IMR-90 (cell line): ENCODE data around the gene LYZL2. TPM values are rescaled to one million over a fixed set of nuclear protein-coding genes. Genes with fewer than 3 reads are reported as not detected.
"Not testable (repeated sequence)": the region's sequence is repeated elsewhere in the genome, so short reads cannot be mapped to it uniquely, and the experiment has no call there.

ENCODE experiments used
- ATAC-seq: fragments of 200-7000 bp; cut with Tn5 transposase; 2 replicates; pipeline ENCODE4 v1.9.1; 2020; ENCODE audit warnings: low read depth, mild to moderate bottlenecking, moderate library complexity
- BruUV-seq: library from RNA; stranded (reverse); fragments of 400-500 nt; replicated peaks from 2 replicates; lab custom pipeline; 2021; lab: Mats Ljungman, UMichigan
- CTCF ChIA-PET: fragments of 300-600 bp; formaldehyde crosslinking; extraction: SDS; loops from one replicate; lab custom pipeline; 2021; ENCODE audit warnings: antibody characterized with exemption; lab: Yijun Ruan, JAX
- POLR2A ChIA-PET: fragments of 300-600 bp; sonication (Branson Sonifier 250); formaldehyde crosslinking; loops from one replicate; lab custom pipeline; 2022; ENCODE audit warnings: antibody characterized with exemption; ENCODE audit not compliant: unreplicated experiment; lab: Charles Lee
- DNase-seq: peaks from one replicate; pipeline ENCODE4 v3.0.0; 2013
- H2AFZ ChIP-seq: replicated peaks from 2 replicates; pipeline ENCODE3; 2013; ENCODE audit warnings: low read length, mild to moderate bottlenecking; ENCODE audit not compliant: poor library complexity
- H2AK5ac ChIP-seq: 2 replicates; pipeline ENCODE4 v1.6.1; 2013; ENCODE audit warnings: low read depth, low read length, inconsistent platforms
- H2AK9ac ChIP-seq: replicated peaks from 2 replicates; pipeline ENCODE3; 2013; ENCODE audit warnings: mild to moderate bottlenecking, low read depth, low read length, moderate library complexity; ENCODE audit not compliant: poor library complexity
- H2BK120ac ChIP-seq: 2 replicates; pipeline ENCODE4 v1.6.1; 2013; ENCODE audit warnings: low read depth, low read length, inconsistent platforms
- H2BK15ac ChIP-seq: 3 replicates; pipeline ENCODE4 v1.6.1; 2013; ENCODE audit warnings: low read depth, low read length, inconsistent platforms
- H2BK20ac ChIP-seq: 2 replicates; pipeline ENCODE4 v1.6.1; 2013; ENCODE audit warnings: low read depth, mild to moderate bottlenecking, inconsistent platforms, low read length, moderate library complexity
- H2BK5ac ChIP-seq: 2 replicates; pipeline ENCODE4 v1.6.1; 2013; ENCODE audit warnings: mild to moderate bottlenecking, low read depth, low read length, inconsistent platforms; ENCODE audit not compliant: poor library complexity, severe bottlenecking
- H3K14ac ChIP-seq: replicated peaks from 2 replicates; pipeline ENCODE4 v1.6.1; 2013; ENCODE audit warnings: low read depth, low read length, inconsistent platforms
- H3K18ac ChIP-seq: 2 replicates; pipeline ENCODE4 v1.6.1; 2013; ENCODE audit warnings: low read depth, low read length, control low read depth
- H3K23ac ChIP-seq: 2 replicates; pipeline ENCODE4 v1.6.1; 2013; ENCODE audit warnings: low read depth, low read length, inconsistent platforms
- H3K27ac ChIP-seq: 2 replicates; pipeline ENCODE4 v1.5.1; 2013; ENCODE audit warnings: mild to moderate bottlenecking, control low read depth, low read length; ENCODE audit not compliant: insufficient read depth
- H3K27me3 ChIP-seq: 2 replicates; pipeline ENCODE4 v1.6.1; 2013; ENCODE audit warnings: low read length; ENCODE audit not compliant: control insufficient read depth, insufficient read depth
- H3K36me3 ChIP-seq: 2 replicates; pipeline ENCODE4 v1.6.1; 2013; ENCODE audit warnings: low read length, mixed read lengths; ENCODE audit not compliant: control insufficient read depth, insufficient read depth
- H3K4ac ChIP-seq: 2 replicates; pipeline ENCODE4 v1.6.1; 2013; ENCODE audit warnings: low read depth, low read length, inconsistent platforms
- H3K4me1 ChIP-seq: 2 replicates; pipeline ENCODE4 v1.6.1; 2013; ENCODE audit warnings: low read length, mixed read lengths; ENCODE audit not compliant: control insufficient read depth, insufficient read depth
- H3K4me2 ChIP-seq: 2 replicates; pipeline ENCODE4 v1.6.1; 2013; ENCODE audit warnings: low read depth, mild to moderate bottlenecking, control low read depth, low read length, moderate library complexity
- H3K4me3 ChIP-seq: 2 replicates; pipeline ENCODE4 v1.5.1; 2013; ENCODE audit warnings: low read depth, mild to moderate bottlenecking, control low read depth, low read length, moderate library complexity; ENCODE audit not compliant: insufficient read depth
- H3K56ac ChIP-seq: 2 replicates; pipeline ENCODE4 v1.6.1; 2013; ENCODE audit warnings: low read length, inconsistent platforms; ENCODE audit not compliant: insufficient read depth; ENCODE audit errors: extremely low read depth
- H3K79me1 ChIP-seq, 2 experiments: 2 replicates each; pipeline ENCODE4 v1.6.1; 2013; ENCODE audit warnings: low read length in 2 of 2, inconsistent platforms in 1 of 2, low read depth in 1 of 2
- H3K9ac ChIP-seq: 2 replicates; pipeline ENCODE4 v1.6.1; 2013; ENCODE audit warnings: low read depth, low read length, control low read depth
- H3K9me1 ChIP-seq: 2 replicates; pipeline ENCODE4 v1.6.1; 2013; ENCODE audit warnings: low read length, inconsistent platforms; ENCODE audit not compliant: insufficient read depth
- H3K9me3 ChIP-seq: 2 replicates; pipeline ENCODE4 v1.6.1; 2013; ENCODE audit warnings: low read length; ENCODE audit not compliant: control insufficient read depth, insufficient read depth
- H4K20me1 ChIP-seq: 2 replicates; pipeline ENCODE4 v1.6.1; 2013; ENCODE audit warnings: low read length, inconsistent platforms; ENCODE audit not compliant: insufficient read depth
- H4K5ac ChIP-seq: 2 replicates; pipeline ENCODE4 v1.6.1; 2013; ENCODE audit warnings: mild to moderate bottlenecking, low read depth, low read length, control low read depth
- H4K8ac ChIP-seq, 2 experiments: 2 replicates each; pipeline ENCODE4 v1.6.1; 2013; ENCODE audit warnings: low read depth in 2 of 2, low read length in 2 of 2, control low read depth in 1 of 2, inconsistent platforms in 1 of 2
- H4K91ac ChIP-seq: 2 replicates; pipeline ENCODE4 v1.6.1; 2013; ENCODE audit warnings: low read depth, low read length, inconsistent platforms; ENCODE audit not compliant: insufficient read depth
- WGBS, 2 experiments: methylation state at CpG; one replicate each; pipeline versions ENCODE4 v1.1.5 to v1.1.7; 2013; ENCODE audit warnings: missing lambda C conversion rate in 2 of 2; ENCODE audit not compliant: insufficient read length in 1 of 2; ENCODE audit errors: extremely low coverage in 2 of 2; 5-methylcytosine and 5-hydroxymethylcytosine counted together
- dilution Hi-C: fragments of 300-500 bp; cut with HindIII; formaldehyde crosslinking; loops from one replicate; pipeline ENCODE4 v1.14.3; 2018; ENCODE audit warnings: low sequenced_read_pairs; ENCODE audit not compliant: unreplicated experiment
- in situ Hi-C: fragments of 300-500 bp; cut with MboI; formaldehyde crosslinking; loops from 3 replicates; pipeline ENCODE4 v1.14.3; 2019; ENCODE audit warnings: low sequenced_read_pairs, inconsistent platforms, mixed read lengths
- intact Hi-C: fragments of 100-400 bp; cut with micrococcal nuclease; formaldehyde crosslinking; loops from 2 replicates; pipeline ENCODE4 v1.10.0; 2022
- polyA plus RNA-seq, 3 experiments: library from polyadenylated mRNA; depleted of rRNA; stranded (reverse); fragments of >200 nt; gene quantifications; 2 replicates each; pipeline ENCODE4 v1.2.3, GENCODE V29; 2012; ENCODE audit warnings: low replicate concordance in 1 of 3
- total RNA-seq: library from RNA; depleted of rRNA; stranded (reverse); fragments of >200 nt; gene quantifications from 2 replicates; pipeline ENCODE4 v1.2.3, GENCODE V29; 2012

LYZL2 gene
- total and polyA plus RNA-seq, 2 of the 4 experiments (the other 2 are of a cell fraction): not detected

DNA sequence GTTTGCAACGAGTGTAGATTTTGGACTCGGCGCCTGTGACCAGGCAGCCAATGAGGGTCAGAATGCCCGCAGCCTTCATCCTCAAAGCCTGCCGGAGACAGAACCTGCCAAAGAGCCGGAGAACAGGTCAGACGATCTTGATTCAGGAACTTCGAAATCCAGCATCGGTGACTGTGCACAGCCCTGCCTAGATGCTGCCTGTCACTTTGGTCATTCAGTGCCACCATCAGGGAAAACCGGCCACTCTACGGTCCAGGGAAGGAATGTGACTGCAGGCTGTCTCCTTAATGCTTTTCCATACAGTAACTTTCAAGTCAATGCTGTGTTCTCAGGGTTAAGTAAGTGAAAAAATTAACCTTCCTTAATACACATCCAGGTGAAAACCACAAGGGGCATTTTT, 2.7 kb downstream of the LYZL2 start:
- H2BK20ac ChIP-seq, dilution Hi-C loops, H3K27ac ChIP-seq, CTCF ChIA-PET, H3K56ac ChIP-seq, H4K8ac ChIP-seq, intact Hi-C loops, H3K14ac ChIP-seq, H2AK9ac ChIP-seq, H3K9me1 ChIP-seq, DNase-seq, H3K23ac ChIP-seq, H4K91ac ChIP-seq, H3K9me3 ChIP-seq, POLR2A ChIA-PET, H3K27me3 ChIP-seq, H3K4ac ChIP-seq, BruUV-seq, H3K79me1 ChIP-seq, H4K5ac ChIP-seq, H3K9ac ChIP-seq, H3K18ac ChIP-seq, ATAC-seq, H3K4me3 ChIP-seq, H3K4me1 ChIP-seq, H3K4me2 ChIP-seq, H2BK5ac ChIP-seq, H4K20me1 ChIP-seq, H2AFZ ChIP-seq, H3K36me3 ChIP-seq, H2AK5ac ChIP-seq, H2BK120ac ChIP-seq, H2BK15ac ChIP-seq: not testable (repeated sequence)
- no CpG with 5 or more reads among the region's 11 CpGs for WGBS, 2 experiments
- in situ Hi-C loops: loop anchor here (10.0 kb wide), 1 partner anchor 1332 kb away; no protein-coding TSS in a partner anchor

DNA sequence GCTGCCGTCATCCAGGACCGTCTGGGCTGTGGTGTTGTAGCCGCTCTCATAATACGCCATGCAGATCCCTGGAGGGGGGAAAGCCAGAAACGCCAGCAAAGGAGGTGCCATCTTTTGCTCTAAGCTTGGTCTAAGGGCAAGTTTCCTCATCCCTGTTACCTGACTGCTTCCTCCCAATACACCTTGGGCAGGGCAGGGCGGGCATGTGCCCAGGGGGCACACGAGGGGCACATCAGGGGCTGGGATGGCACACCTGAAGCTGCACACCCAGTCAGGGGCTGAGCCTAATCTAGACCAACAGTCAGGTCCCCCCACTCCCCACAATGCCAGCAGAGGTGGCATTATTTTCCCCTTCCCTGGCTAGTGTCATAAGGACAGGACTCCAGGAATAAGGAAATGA, 3.4 kb downstream of the LYZL2 start:
- WGBS, 2 experiments: 96% methylated on average over 4 of the region's 7 CpGs; no CpG with 5 or more reads in 1 of the 2 experiments
- H3K4me3 ChIP-seq, DNase-seq, H2BK120ac ChIP-seq, H3K9me1 ChIP-seq, H3K4ac ChIP-seq, H4K20me1 ChIP-seq, dilution Hi-C loops, H3K27me3 ChIP-seq, H2BK5ac ChIP-seq, H4K91ac ChIP-seq, H3K27ac ChIP-seq, H4K8ac ChIP-seq, H3K4me2 ChIP-seq, H2AK5ac ChIP-seq, H4K5ac ChIP-seq, H2BK20ac ChIP-seq, H3K18ac ChIP-seq, H2BK15ac ChIP-seq, POLR2A ChIA-PET, intact Hi-C loops, BruUV-seq, H3K9ac ChIP-seq, H3K79me1 ChIP-seq, CTCF ChIA-PET, H2AFZ ChIP-seq, H3K23ac ChIP-seq, H3K14ac ChIP-seq, H3K4me1 ChIP-seq, H2AK9ac ChIP-seq, ATAC-seq, H3K56ac ChIP-seq, H3K9me3 ChIP-seq, H3K36me3 ChIP-seq: not testable (repeated sequence)
- in situ Hi-C loops: loop anchor here (10.0 kb wide), 1 partner anchor 1331 kb away; no protein-coding TSS in a partner anchor
